Activated CD4-positive, alpha-beta T cell treated with anti-CD3 and anti-CD28 coated beads for 1 hour (primary cell): ENCODE measurements around the gene MYOM3.
"Not testable (repeated sequence)": the region's sequence is repeated elsewhere in the genome, so short reads cannot be mapped to it uniquely, and the experiment has no call there.

Experiments
- DNase-seq: peaks from one replicate; pipeline ENCODE4 v3.0.0-alpha.2; 2020

The MYOM3 gene

GRCh38 chr1:24069817-24070216, 42.1 kb downstream of the MYOM3 start:
- DNase-seq = no peak

- no peak for DNase-seq
Measured at GRCh38 chr1:24067978-24068377, 44.0 kb downstream of the MYOM3 start.

- no peak for DNase-seq
Measured at GRCh38 chr1:24065304-24065703, 46.6 kb downstream of the MYOM3 start.

- DNase-seq = no peak
Measured at GRCh38 chr1:24062221-24062620, 49.7 kb downstream of the MYOM3 start.

GRCh38 chr1:24060482-24060881, 51.5 kb downstream of the MYOM3 start:
- DNase-seq = no peak

GRCh38 chr1:24058671-24059455, 53.1 kb downstream of the MYOM3 start:
- DNase-seq = no peak

- no peak for DNase-seq
Measured at GRCh38 chr1:24057171-24057570, 54.8 kb downstream of the MYOM3 start.

- DNase-seq = no peak
Measured at GRCh38 chr1:24055681-24056080, 56.3 kb downstream of the MYOM3 start.

GRCh38 chr1:24052220-24052619, 59.7 kb downstream of the MYOM3 start:
- DNase-seq = no peak

- no peak for DNase-seq
Measured at GRCh38 chr1:24051206-24051945, 60.6 kb downstream of the MYOM3 start.

- DNase-seq = no peak
Measured at GRCh38 chr1:24049733-24050132, 62.2 kb downstream of the MYOM3 start.

- DNase-seq = not testable (repeated sequence)
Measured at GRCh38 chr1:24048894-24049293, 63.0 kb downstream of the MYOM3 start.

GRCh38 chr1:24048205-24048869, 63.6 kb downstream of the MYOM3 start:
- DNase-seq = no peak

- DNase-seq = no peak
Measured at GRCh38 chr1:24047110-24047477, 64.8 kb downstream of the MYOM3 start.

GRCh38 chr1:24045771-24046170, 66.2 kb downstream of the MYOM3 start:
- DNase-seq = no peak

GRCh38 chr1:24044672-24045071, 67.3 kb downstream of the MYOM3 start:
- not testable (repeated sequence) for DNase-seq

GRCh38 chr1:24043345-24044032, 68.4 kb downstream of the MYOM3 start:
- DNase-seq = no peak

- DNase-seq = no peak
Measured at GRCh38 chr1:24042315-24042714, 69.6 kb downstream of the MYOM3 start.

GRCh38 chr1:24036088-24036487, 75.8 kb downstream of the MYOM3 start:
- DNase-seq = no peak

GRCh38 chr1:24032981-24033380, 79.0 kb downstream of the MYOM3 start:
- DNase-seq = no peak

GRCh38 chr1:24030976-24031516, 80.9 kb downstream of the MYOM3 start:
- DNase-seq = not testable (repeated sequence)

GRCh38 chr1:24027838-24028468, 84.0 kb downstream of the MYOM3 start:
- DNase-seq = no peak
